Smooth muscle cell (in vitro differentiated cells): ENCODE measurements around the gene PACS2. TPM values are rescaled to one million over a fixed set of nuclear protein-coding genes. Genes with fewer than 3 reads are reported as not detected.
A peak's percentile ranks its signal among the peaks of the same experiment; 100 is the strongest.
"Not testable (repeated sequence)": the region's sequence is repeated elsewhere in the genome, so short reads cannot be mapped to it uniquely, and the experiment has no call there.

Experiments
- DNase-seq: peaks from one replicate; lab custom pipeline; 2025; ENCODE audit not compliant: unreplicated experiment; lab: John Stamatoyannopoulos, UW
- H2AFZ ChIP-seq: fragments of 200-600 bp; sonication (generic); 2 replicates; pipeline ENCODE4 v1.6.0; 2016; ENCODE audit warnings: antibody characterized with exemption, low read depth, mild to moderate bottlenecking
- H3F3A ChIP-seq: fragments of 200-600 bp; sonication (generic); 2 replicates; pipeline ENCODE4 v1.6.0; 2017; ENCODE audit warnings: antibody characterized with exemption, low read depth
- H3K27ac ChIP-seq: fragments of 200-600 bp; sonication (generic); 2 replicates; pipeline ENCODE4 v1.5.1; 2016; ENCODE audit warnings: low read depth, mild to moderate bottlenecking
- H3K27me3 ChIP-seq: fragments of 200-600 bp; sonication (generic); 2 replicates; pipeline ENCODE4 v1.6.1; 2016; ENCODE audit warnings: low read depth, mild to moderate bottlenecking
- H3K36me3 ChIP-seq: fragments of 200-600 bp; sonication (generic); 2 replicates; pipeline ENCODE4 v1.5.1; 2016; ENCODE audit warnings: low read depth
- H3K4me1 ChIP-seq: fragments of 200-600 bp; sonication (generic); 2 replicates; pipeline ENCODE4 v1.5.1; 2016; ENCODE audit warnings: low read depth
- H3K4me2 ChIP-seq: fragments of 200-600 bp; sonication (generic); 2 replicates; pipeline ENCODE4 v1.6.0; 2016; ENCODE audit warnings: mild to moderate bottlenecking
- H3K4me3 ChIP-seq: fragments of 200-600 bp; sonication (generic); 2 replicates; pipeline ENCODE4 v1.5.1; 2016; ENCODE audit warnings: mild to moderate bottlenecking
- H3K79me2 ChIP-seq: fragments of 200-600 bp; sonication (generic); 2 replicates; pipeline ENCODE4 v1.6.0; 2016; ENCODE audit warnings: low read depth, mild to moderate bottlenecking
- H3K9ac ChIP-seq: fragments of 200-600 bp; sonication (generic); 2 replicates; pipeline ENCODE4 v1.6.0; 2016; ENCODE audit warnings: low read depth
- H3K9me3 ChIP-seq: fragments of 200-600 bp; sonication (generic); replicated peaks from 2 replicates; pipeline ENCODE4 v1.5.1; 2016; ENCODE audit warnings: low read depth
- H4K20me1 ChIP-seq: fragments of 200-600 bp; sonication (generic); 2 replicates; pipeline ENCODE4 v1.6.0; 2016; ENCODE audit warnings: low read depth
- CTCF ChIP-seq: fragments of 200-600 bp; sonication (generic); IDR thresholded peaks from 2 replicates; pipeline ENCODE4 v1.5.1; 2017; ENCODE audit warnings: borderline replicate concordance, mild to moderate bottlenecking, antibody characterized with exemption; ENCODE audit not compliant: insufficient read depth, poor library complexity, severe bottlenecking
- WGBS: methylation state at CpG from one replicate; pipeline ENCODE4 v1.1.7; 2016; ENCODE audit warnings: low lambda C conversion rate; 5-methylcytosine and 5-hydroxymethylcytosine counted together
- polyA plus RNA-seq: library from polyadenylated mRNA; unstranded; fragments of >200 nt; fragmentation: Nextera tagmentation; extraction: Ambion mirVana; gene quantifications from 2 replicates; pipeline ENCODE4 v1.2.1, GENCODE V29; 2016
- total RNA-seq: library from RNA; depleted of rRNA; stranded (reverse); fragments of >200 nt; gene quantifications from 2 replicates; pipeline ENCODE4 v1.2.3, GENCODE V29; 2014

PACS2 gene
- total and polyA plus RNA-seq, 2 experiments from 2014 or later: 36.9 to 49.1 TPM

- H3K9me3 ChIP-seq: no peaks in the 10 kb centered on the region
These were observed 39.9 kb upstream of the PACS2 start for GRCh38 chr14:105274637-105275036.

GRCh38 chr14:105275267-105275946, 39.1 kb upstream of the PACS2 start:
- no peak for TF ChIP-seq CTCF
- H3K9me3 ChIP-seq: no peaks in the 10 kb centered on the region
- no peaks in the 10 kb centered on the region for H3K27me3 ChIP-seq
- WGBS: 69% methylated on average over 16 of the region's 16 CpGs
- H2AFZ ChIP-seq: no peak overlapping the region
- no peak overlapping the region for H3K9ac ChIP-seq
- H3K4me2 ChIP-seq: no peak overlapping the region
- peaks cover 46% of the 10 kb centered on the region for H4K20me1 ChIP-seq
- no peaks in the 10 kb centered on the region for H3F3A ChIP-seq
- no peak for DNase-seq
- no peaks in the 10 kb centered on the region for H3K4me1 ChIP-seq
- peak overlapping the region; percentile 32 for H3K27ac ChIP-seq
- peaks cover 27% of the 10 kb centered on the region for H3K79me2 ChIP-seq
- H3K36me3 ChIP-seq: no peaks in the 10 kb centered on the region
- H3K4me3 ChIP-seq: no peak overlapping the region

More at GRCh38 chr14:105274637-105275036, 39.9 kb upstream of the PACS2 start:
- Histone ChIP-seq H3K4me3 (no peak overlapping the region), H3K4me1 (no peaks in the 10 kb centered on the region), H3K79me2 (peaks cover 26% of the 10 kb centered on the region), H3K36me3 (no peaks in the 10 kb centered on the region), H2AFZ (no peak overlapping the region), H3K9ac (no peak overlapping the region), H4K20me1 (peaks cover 38% of the 10 kb centered on the region), H3K27me3 (no peaks in the 10 kb centered on the region), H3K27ac (no peak overlapping the region), H3K4me2 (no peak overlapping the region), H3F3A (no peaks in the 10 kb centered on the region)
- no peak for TF ChIP-seq CTCF
- 95% methylated on average over 6 of the region's 6 CpGs for WGBS
- no peak for DNase-seq

GRCh38 chr14:105277448-105277847, 37.1 kb upstream of the PACS2 start:
- WGBS: 61% methylated on average over 3 of the region's 4 CpGs
- peaks cover 54% of the 10 kb centered on the region for H4K20me1 ChIP-seq
- H3K4me2 ChIP-seq, H3K4me1 ChIP-seq, H3K4me3 ChIP-seq, H3K36me3 ChIP-seq, H3K9ac ChIP-seq, H3K27me3 ChIP-seq, H3K27ac ChIP-seq, H2AFZ ChIP-seq, H3K9me3 ChIP-seq, DNase-seq, H3F3A ChIP-seq: not testable (repeated sequence)
- peaks cover 26% of the 10 kb centered on the region for H3K79me2 ChIP-seq

- peaks cover 70% of the 10 kb centered on the region for H4K20me1 ChIP-seq
- H3K4me1 ChIP-seq: no peaks in the 10 kb centered on the region
- no peaks in the 10 kb centered on the region for H3F3A ChIP-seq
- H3K4me3 ChIP-seq: no peak overlapping the region
- H3K9me3 ChIP-seq: no peaks in the 10 kb centered on the region
- H2AFZ ChIP-seq: no peak overlapping the region
- no peaks in the 10 kb centered on the region for H3K27me3 ChIP-seq
- peaks cover 23% of the 10 kb centered on the region for H3K79me2 ChIP-seq
- H3K4me2 ChIP-seq: no peak overlapping the region
- no peak overlapping the region for H3K27ac ChIP-seq
- no peak overlapping the region for H3K9ac ChIP-seq
- WGBS: 91% methylated on average over 18 of the region's 18 CpGs
- TF ChIP-seq CTCF: no peak
- DNase-seq: no peak
- H3K36me3 ChIP-seq: no peaks in the 10 kb centered on the region
These were observed 34.7 kb upstream of the PACS2 start for GRCh38 chr14:105279642-105280361.
